Stimulated activated CD8-positive, alpha-beta memory T cell treated with anti-CD3 and anti-CD28 coated beads, Interleukin-4, amount 100 ng/mL, for 24 hours (primary cell): ENCODE measurements around the gene SYNGR3.

ENCODE experiments used
- DNase-seq: peaks from one replicate; pipeline ENCODE4 v3.0.0-alpha.2; 2020; ENCODE audit warnings: low read depth

The SYNGR3 gene

GRCh38 chr16:1992704-1993317, 3.0 kb downstream of the SYNGR3 start:
- no peak for DNase-seq

GRCh38 chr16:1993731-1994131, 4.0 kb downstream of the SYNGR3 start:
- no peak for DNase-seq

DNA sequence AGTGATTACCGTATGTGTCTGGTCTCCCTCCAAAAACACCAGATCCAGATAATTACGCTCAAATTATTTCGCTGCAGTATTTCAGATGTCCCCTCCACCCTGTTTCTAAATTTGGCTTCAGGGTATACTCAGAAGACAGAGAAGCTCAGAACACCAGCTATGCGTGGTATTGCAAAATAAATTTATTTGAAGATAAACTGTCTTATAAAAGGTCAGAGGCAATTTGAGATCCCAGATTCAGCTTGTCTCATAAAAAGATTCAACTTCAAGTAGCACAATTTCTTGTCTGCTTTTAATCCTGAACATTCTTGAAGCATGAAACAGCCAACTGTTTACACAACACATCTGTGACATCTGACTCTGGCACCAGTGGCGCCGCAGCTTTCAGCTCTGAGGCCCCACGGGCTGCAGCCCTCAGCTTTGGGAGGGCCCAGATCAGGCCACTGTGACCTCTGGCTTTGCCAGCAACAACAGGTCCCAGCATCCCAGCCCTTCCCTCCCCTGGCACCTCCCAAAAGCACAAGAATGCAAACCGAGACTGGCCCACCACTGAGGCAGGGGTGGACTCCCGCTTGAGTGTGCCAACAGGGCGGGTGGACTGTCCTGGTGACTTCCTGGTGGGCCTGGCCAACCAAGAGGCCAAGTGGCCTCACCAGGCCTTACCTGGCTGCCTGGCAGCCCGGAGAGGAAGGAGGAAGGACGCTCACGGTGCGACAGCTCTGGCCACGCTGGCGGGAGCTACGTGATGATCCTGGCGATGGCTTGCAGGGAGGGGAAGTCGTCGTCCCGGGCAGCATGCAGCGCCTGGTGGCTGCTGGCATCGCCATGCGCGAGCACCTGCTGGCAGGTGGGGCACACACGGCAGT, 8.0 kb downstream of the SYNGR3 start:
- DNase-seq: no peak

DNA sequence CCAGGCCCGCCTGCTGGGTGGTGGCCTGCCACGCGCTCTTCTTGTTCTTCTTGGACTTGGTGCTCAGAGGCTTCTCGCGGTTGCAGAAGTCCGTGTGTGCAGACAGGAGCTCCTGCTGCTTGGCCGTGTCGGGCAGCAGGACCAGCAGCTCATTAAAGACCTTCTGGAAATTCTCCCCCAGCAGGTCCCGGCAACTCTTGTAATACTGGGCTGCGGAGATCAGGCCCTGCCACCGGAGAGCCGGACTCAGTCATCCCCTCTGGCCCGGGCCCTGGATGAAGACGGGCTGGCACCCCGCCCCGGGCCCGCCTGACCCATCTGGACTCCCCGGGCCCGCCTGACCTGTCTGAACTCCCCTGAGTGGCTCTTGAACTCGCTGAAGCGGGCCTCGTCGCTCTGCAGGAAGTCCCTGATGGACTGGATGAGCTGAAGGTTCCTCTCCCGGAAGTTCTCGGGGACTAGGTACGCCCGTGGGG, 8.6 kb downstream of the SYNGR3 start:
- no peak for DNase-seq

DNA sequence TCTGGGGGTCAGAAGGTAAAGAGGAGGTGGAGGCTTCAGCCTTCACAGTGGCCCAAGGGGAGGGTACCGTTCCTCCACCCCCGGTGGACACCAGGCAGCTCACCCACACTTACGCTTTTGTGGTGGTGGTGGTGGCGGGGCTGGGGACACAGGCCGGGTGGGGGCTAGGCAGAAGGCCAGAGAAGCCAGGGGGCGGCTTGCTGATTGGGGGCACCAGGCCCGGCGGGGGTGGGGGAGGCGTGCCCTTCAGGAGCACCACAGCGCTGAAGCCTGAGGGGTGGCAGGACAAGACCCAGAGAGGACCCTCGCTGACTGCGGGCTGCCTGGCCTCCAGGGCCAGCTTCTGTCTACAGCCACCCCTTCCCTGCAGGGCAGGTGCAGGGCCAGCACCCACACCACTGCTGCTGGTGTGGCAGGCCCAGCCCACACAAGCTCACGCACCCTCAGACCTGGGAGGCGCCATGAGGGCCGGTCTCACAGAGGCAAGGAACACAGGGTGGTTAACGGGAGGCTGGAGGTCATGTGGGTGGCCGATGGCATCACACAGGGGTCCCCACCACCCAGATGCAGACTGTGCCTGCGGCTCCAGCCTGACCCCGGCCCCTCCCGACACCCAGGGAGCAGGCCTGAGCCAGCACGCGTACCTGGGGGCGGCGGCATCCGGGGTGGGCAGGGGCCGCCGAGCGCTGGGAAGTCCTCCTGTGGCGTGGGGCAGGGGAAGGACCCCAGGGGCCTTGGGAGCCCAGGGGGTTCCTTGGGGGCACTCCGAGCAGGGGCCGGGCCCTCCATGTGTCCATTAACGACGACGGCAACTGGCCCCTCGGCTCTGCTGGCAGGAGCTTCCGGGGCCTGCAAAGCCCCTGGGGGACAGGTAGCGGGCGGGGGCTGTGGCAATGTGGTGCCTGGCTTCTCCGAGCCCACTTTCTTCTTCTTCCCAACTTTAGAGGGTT, 9.4 kb downstream of the SYNGR3 start:
- no peak for DNase-seq

DNA sequence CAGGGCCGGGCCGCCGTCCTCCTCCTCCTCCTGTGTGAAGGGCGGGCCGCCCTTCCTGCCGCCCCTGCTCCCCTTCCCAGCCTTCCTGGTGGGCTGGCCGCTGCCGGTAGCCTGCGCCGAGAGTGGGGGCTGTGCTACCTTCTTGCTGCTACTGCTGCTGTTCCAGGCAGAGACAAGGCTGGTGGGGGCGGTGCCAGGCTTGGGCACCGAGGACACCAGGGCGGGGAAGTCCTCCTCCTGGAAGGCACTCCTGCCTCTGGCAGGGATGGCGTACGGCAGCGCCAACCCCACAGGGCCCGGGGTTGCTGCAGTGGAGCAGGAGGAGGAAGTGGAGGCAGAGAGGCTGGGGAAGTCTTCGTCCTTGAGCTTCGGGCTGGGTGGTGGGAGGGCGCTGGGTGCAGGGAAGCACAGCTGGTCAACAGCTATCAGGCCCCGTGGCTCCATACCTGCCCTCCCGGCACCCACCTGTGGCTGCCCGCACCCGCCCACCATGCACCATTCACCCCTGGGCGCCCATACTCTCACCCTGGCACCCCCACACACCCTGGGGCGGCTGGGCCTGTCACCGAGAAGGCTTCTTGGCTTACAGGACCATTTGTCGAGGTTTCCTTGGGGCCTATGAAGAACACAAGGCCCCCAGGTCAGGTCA, 10.2 kb downstream of the SYNGR3 start:
- DNase-seq: no peak

GRCh38 chr16:2001035-2001434, 11.3 kb downstream of the SYNGR3 start:
- no peak for DNase-seq

DNA sequence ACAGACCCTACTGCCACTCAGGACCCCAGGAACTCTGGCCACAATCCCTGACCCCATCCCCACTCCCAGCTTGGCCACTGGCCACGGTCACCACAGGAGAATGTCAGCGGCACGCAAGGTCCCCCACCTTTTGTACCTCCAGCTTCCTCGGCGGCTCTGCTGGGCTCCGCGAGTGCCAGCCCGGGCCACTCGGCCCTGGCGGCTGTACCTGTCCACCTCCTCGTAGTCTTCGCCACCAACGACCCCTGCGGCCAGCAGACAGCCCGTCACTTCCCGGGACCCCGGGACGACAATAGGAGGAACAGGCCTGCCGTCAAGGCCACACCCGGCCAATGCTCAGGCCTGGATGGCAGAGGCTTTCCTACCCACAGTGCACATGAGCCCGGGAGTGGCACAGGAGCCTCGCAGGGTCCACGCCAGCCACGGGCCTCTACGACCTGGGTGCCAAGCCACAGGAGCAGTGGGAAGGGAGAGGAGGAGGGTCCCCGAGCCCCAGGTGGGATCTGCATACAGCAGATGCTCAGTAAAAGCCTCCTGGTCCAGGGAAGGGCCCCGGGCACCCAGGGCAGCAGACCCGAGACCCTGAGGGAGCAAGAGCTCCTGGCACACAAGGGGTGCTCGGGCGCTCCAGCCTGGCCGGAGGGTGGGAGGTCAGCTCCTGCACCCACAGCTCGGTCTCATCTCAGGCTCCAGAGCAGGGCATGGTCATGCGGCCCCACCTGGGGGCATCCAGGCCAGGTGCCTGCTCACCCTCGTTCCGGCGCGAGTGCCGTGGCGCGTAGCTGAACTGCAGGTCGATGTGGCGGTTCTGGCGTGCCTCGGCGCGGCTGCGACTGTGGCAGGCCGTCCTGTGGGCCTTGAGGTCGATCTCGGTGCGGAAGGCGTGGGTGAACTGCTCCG, 11.9 kb downstream of the SYNGR3 start:
- no peak for DNase-seq

DNA sequence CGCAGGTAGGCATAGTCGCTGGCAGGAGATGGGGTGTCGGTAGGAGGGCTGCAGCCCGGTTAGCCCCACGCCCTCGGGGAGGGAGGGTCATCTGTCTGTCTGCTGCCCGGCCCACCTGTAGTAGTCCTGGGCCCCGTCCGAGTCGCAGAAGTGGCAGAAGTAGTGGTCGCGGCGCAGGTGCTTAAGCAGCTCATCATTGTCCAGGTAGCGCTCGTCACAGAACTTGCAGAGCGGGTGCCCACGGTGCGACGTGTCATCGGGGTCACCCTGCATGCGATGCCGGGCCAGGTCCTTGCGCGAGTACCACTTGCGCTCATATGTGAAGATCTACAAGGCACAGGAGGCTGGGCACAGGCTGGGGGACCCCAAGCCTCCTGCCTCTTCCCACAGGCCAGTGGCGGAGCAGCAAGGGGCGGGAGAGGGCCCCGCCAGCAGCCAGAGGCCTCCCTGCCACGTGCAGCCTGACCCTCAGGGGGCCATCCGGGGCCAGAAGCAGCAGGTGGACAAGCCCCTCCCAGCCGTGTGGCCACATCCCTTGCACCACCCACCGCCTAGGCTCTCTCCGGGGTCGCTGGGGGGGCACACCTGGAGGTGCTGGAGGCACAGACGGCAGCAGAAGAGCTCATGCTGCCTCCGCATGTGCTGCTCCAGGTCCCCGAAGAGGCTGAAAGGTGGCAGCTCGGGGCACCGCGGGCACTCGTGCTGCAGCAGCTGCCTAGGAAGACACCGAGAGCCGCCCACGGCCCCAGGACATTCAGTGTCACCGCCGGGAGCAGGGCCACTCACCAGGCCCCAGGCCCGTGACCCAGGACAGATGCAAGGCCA, 12.8 kb downstream of the SYNGR3 start:
- no peak for DNase-seq

DNA sequence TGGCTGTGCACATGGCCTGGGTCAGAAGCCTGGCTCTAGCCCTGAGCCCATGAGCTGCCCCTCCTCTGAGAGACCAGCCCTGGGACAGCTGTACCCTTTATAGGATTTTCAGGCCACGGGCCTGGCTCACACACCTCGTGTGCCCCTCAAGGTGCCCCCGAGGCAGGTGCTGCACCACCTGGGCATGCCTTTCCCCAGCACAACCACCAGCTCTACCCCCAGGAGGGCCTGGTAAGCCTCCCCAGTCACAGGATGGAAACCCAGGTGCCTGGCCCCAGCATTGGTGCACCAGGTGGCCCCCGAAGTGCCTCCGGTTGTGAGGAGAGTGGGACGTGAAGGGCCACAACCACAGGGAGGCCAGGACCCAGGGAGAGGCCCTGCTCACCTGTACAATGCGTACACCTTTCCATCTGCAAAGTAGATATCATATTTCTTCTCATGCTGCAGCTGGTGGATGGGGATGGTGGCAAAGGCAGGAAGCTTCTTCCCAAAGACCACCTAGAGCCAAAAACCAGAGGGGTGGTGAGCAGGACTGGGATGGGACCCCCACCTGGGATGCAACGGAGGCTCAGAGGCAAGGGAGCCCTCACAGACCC, 13.6 kb downstream of the SYNGR3 start:
- no peak for DNase-seq

GRCh38 chr16:2003827-2004641, 14.3 kb downstream of the SYNGR3 start:
- DNase-seq: peak; percentile 84

DNA sequence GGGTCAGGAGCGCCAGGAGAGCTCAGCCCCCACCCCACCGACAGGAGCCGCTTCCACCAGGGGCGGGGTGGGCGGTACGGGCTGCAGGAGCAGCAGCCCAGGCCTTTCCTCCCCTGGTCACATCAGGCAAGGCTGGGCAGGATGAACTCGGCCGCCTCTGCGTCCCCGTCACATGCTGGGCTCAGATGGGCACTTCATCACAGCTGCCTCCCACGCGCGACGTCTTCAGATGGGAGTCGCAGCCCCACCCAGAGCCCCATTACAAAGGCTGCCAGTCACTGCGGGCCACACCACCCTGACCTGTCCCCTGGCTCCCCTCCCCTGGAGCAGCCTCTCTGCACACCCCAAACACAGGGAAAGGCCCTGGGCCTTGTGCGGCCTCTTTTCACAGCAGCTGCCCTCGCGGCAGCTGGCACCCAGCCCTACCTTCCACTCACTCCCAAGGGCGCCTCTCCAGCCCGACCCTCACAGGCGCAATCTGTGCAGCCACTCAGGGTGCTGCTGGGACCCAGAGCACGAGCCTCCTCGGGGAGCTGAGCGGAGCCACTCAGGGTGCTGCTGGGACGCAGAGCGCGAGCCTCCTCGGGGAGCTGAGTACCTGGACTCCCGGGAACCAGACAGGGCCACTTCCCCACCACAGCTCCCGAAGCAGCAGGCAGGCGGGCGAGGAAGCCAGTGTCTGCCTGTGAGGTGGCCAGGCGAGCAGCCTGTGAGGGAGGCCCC, 15.2 kb downstream of the SYNGR3 start:
- no peak for DNase-seq

DNA sequence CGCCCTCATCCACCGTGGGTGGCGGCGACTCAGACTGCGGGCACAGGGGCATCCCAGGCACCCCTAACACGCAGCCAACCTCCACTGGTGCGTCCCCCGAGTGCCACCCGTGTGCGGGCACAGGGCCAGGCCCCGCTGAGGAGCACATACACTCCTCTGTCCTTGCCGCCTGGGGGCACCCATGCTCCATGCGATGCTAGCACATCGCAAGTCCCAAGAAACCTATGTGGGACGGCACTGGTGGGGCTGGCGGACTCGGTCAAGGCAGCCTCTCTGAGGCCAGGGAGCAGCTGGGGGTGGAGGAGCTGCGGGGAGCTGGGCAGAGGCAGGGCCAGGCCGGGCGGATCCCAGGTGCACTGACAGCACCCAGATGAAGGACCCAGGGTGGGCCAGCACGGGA, 15.9 kb downstream of the SYNGR3 start:
- no peak for DNase-seq

DNA sequence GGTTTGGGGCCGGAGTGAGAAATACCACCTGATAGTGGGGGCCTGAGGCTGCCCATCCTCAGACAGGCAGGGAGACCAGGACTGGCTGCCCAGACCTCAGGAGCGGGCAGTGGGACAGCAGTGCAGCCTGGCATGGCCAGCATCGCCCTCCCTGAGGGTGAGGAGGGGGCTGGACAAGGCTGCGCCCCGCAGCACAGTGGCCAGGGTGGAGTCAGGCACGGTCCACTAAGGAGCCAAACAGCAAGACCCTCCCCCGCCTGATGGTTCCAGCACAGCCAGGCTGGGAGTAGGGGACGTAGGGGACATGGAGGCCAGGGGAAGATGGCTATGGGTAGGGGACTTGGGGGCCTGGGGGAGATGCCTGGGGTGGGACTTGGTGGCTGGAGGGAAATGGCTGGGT, 16.5 kb downstream of the SYNGR3 start:
- DNase-seq: no peak

DNA sequence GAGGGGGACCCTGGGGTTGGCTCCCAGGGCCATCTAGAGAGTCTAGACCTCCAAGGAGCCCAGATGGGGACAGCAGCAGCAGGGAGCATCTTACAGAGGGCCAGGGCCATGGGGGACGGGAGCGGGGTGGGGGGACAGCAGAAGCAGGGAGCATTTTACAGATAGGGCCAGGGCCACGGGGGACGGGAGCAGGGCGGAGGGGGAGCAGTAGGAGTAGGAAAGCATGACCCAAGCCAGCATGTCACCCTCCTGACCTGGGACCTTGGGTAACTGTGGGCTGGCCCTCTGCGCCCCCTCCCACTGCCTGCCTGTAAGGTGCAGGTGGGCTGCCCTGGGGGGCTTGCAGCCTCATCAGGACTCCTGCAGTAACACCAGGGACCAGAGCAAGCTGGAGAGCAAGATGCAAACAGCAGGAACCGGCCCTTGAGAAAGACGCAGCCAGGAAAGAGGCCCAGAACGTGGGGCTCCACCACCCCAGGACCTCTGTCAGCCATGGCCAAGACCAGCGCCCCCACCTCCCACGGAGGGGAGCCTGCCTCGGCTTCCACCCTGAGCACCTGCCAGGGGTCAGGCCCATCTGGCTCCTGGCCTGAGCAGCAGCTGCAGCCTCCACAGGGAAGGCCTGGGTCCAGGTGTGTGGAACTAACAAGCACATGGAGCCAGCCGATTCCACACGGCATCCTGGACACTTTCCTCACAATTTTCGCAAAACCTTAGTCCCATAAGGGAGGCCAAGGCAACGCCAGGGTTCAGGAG, 17.5 kb downstream of the SYNGR3 start:
- DNase-seq: no peak

GRCh38 chr16:2008009-2008526, 18.3 kb downstream of the SYNGR3 start:
- no peak for DNase-seq

DNA sequence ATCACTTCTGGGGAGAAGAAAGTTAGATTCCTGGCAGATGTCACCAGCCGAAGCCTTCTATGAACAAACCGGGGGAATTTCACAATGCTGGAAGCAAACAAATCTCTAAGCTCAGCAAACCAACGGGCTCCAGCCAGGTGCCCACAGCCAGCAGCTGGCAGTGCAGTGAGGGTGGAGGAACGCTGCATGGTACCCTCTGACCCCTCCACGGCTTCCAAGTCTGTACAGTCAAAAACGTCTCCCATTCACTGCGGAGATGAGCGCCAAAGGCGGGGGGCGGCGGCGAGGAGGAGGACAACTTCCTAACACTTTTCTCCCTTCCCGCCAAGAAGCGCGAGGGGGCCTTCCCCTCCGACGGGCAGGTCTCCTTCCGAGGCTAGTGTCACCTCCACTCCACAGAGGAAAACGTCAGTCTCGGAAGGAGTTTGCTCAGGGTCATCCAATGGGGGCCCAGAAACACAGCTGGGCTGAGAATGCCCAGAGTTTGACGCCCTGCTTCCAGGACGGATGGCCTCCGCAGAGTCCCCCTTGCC, 18.9 kb downstream of the SYNGR3 start:
- no peak for DNase-seq
